ENCODE measurements around the gene TWIST2. TPM values are rescaled to one million over a fixed set of nuclear protein-coding genes. Genes with fewer than 3 reads are reported as not detected.

The TWIST2 gene
- total RNA-seq, 2 experiments from 2014 or later: not detected

GRCh38 chr2:238854699-238855229, 6.9 kb downstream of the TWIST2 start:
- H3K4me1 ChIP-seq (ENCODE audit: insufficient read depth, low read length): no peaks in the 10 kb centered on the region
- peaks cover 0 to 11% of the 10 kb centered on the region in 2 experiments for H3K9me3 ChIP-seq (ENCODE audit: control insufficient read depth in 1 of 2, insufficient read depth in 1 of 2, low read length in 2 of 2)
- Mint-ChIP-seq H3K4me1 (ENCODE audit: low read depth) (no peaks in the 10 kb centered on the region), H3K9me3 (no peaks in the 10 kb centered on the region), H3K4me3 (no peak overlapping the region), H3K36me3 (ENCODE audit: low read depth) (no peaks in the 10 kb centered on the region), H3K27ac (no peak overlapping the region), H3K27me3 (peaks cover 45% of the 10 kb centered on the region)
- TF ChIP-seq, protein P1, sequence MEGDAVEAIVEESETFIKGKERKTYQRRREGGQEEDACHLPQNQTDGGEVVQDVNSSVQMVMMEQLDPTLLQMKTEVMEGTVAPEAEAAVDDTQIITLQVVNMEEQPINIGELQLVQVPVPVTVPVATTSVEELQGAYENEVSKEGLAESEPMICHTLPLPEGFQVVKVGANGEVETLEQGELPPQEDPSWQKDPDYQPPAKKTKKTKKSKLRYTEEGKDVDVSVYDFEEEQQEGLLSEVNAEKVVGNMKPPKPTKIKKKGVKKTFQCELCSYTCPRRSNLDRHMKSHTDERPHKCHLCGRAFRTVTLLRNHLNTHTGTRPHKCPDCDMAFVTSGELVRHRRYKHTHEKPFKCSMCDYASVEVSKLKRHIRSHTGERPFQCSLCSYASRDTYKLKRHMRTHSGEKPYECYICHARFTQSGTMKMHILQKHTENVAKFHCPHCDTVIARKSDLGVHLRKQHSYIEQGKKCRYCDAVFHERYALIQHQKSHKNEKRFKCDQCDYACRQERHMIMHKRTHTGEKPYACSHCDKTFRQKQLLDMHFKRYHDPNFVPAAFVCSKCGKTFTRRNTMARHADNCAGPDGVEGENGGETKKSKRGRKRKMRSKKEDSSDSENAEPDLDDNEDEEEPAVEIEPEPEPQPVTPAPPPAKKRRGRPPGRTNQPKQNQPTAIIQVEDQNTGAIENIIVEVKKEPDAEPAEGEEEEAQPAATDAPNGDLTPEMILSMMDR (IDR thresholded peaks at IDR 0.05): no peak
- intact Hi-C loops (cut with DNase I, micrococcal nuclease): no loop called here
- H3K27ac ChIP-seq (ENCODE audit: low read depth in 1 of 2, low read length in 2 of 2): no peak overlapping the region
- no peak overlapping the region for H3K4me3 ChIP-seq (ENCODE audit: low read length)
- DNase-seq (no peak), ATAC-seq (ENCODE audit: poor library complexity) (no peak)
- ChIA-PET CTCF (no interaction called here), POLR2A (no interaction called here)
- no peaks in the 10 kb centered on the region for H3K36me3 ChIP-seq (ENCODE audit: insufficient read depth, low read length)
- peaks cover 9 to 20% of the 10 kb centered on the region in 2 experiments for H3K27me3 ChIP-seq (ENCODE audit: control insufficient read depth in 1 of 2, insufficient read depth in 2 of 2, low read length in 2 of 2)

DNA sequence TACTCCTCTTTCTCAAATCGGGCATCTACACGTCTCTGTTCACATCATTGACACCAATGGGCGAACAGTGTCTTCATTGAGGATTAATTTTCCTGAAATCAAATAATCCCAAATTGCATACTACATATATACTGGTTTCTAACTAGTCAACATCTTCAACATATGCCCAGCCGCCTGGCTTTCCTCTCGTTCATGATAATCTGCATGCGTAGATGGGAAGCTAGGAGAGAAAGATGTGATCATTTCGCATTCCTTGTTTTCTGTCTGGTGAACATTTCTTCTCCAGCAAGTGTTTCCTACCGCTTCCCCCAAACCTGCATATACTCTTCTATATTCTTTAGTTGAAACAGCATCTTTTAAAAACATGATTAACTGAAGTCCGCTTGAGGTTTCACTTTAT, 7.4 kb downstream of the TWIST2 start:
- Mint-ChIP-seq H3K4me3 (no peak overlapping the region), H3K27me3 (peaks cover 40% of the 10 kb centered on the region), H3K9me3 (no peaks in the 10 kb centered on the region), H3K27ac (no peak overlapping the region), H3K4me1 (ENCODE audit: low read depth) (no peaks in the 10 kb centered on the region), H3K36me3 (ENCODE audit: low read depth) (no peaks in the 10 kb centered on the region)
- Histone ChIP-seq H3K36me3 (ENCODE audit: insufficient read depth, low read length) (no peaks in the 10 kb centered on the region), H3K4me1 (ENCODE audit: insufficient read depth, low read length) (no peaks in the 10 kb centered on the region), H3K4me3 (ENCODE audit: low read length) (no peak overlapping the region), H3K27ac (ENCODE audit: low read depth in 1 of 2, low read length in 2 of 2) (no peak overlapping the region), H3K27me3 (ENCODE audit: control insufficient read depth in 1 of 2, insufficient read depth in 2 of 2, low read length in 2 of 2) (peaks cover 9 to 17% of the 10 kb centered on the region in 2 experiments), H3K9me3 (ENCODE audit: control insufficient read depth in 1 of 2, insufficient read depth in 1 of 2, low read length in 2 of 2) (peaks cover 0 to 11% of the 10 kb centered on the region in 2 experiments)
- ChIA-PET POLR2A (no interaction called here), CTCF (no interaction called here)
- ATAC-seq (ENCODE audit: poor library complexity): no peak
- intact Hi-C loops (cut with DNase I, micrococcal nuclease): no loop called here
- DNase-seq: no peak
- TF ChIP-seq, protein P1 (IDR thresholded peaks at IDR 0.05): no peak

DNA sequence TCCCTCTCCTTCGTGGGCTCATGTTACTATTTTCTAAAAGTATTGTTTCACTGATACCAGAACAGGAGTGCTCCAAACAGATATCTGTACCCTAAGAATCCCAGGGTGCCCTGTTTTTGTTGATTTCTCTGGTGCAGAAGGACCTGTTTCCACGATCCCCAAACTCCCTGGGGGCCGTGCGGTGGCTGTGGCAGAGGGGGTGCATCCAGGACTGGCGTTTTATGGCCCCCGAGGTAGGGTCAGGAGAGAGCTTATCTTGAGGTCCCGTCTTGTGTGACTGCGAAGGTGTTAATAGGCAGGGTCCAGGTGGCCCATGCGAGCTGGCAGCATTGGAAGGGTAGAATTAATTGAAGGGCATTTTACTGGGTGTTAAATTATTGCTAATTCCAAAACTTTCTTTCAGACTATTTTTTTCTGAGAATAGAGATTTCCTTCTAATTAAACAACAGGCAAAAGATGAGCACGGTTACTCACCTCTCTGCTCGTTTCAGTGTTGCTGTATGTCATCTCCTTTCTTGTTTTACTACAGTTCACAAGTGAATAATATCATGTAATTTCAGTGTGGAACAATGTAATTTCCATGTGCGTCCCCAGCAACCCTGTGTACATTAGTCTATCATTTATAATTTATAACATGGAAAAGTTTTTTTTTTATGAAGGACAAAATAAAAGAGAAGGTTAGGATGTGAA, 8.2 kb downstream of the TWIST2 start:
- no peaks in the 10 kb centered on the region for H3K4me1 Mint-ChIP-seq (ENCODE audit: low read depth)
- no peaks in the 10 kb centered on the region for H3K36me3 Mint-ChIP-seq (ENCODE audit: low read depth)
- no peak overlapping the region for H3K4me3 Mint-ChIP-seq
- CTCF ChIA-PET: no interaction called here
- H3K36me3 ChIP-seq (ENCODE audit: insufficient read depth, low read length): no peaks in the 10 kb centered on the region
- intact Hi-C loops (cut with DNase I, micrococcal nuclease): no loop called here
- DNase-seq (no peak), ATAC-seq (ENCODE audit: poor library complexity) (no peak)
- no peaks in the 10 kb centered on the region for H3K9me3 Mint-ChIP-seq
- H3K4me3 ChIP-seq (ENCODE audit: low read length): no peak overlapping the region
- peaks cover 9 to 16% of the 10 kb centered on the region in 2 experiments for H3K27me3 ChIP-seq (ENCODE audit: control insufficient read depth in 1 of 2, insufficient read depth in 2 of 2, low read length in 2 of 2)
- H3K27ac ChIP-seq (ENCODE audit: low read depth in 1 of 2, low read length in 2 of 2): no peak overlapping the region
- POLR2A ChIA-PET: no interaction called here
- H3K27ac Mint-ChIP-seq: no peak overlapping the region
- TF ChIP-seq, protein P1 (IDR thresholded peaks at IDR 0.05): no peak
- H3K9me3 ChIP-seq (ENCODE audit: control insufficient read depth in 1 of 2, insufficient read depth in 1 of 2, low read length in 2 of 2): peaks cover 0 to 11% of the 10 kb centered on the region in 2 experiments
- no peaks in the 10 kb centered on the region for H3K4me1 ChIP-seq (ENCODE audit: insufficient read depth, low read length)
- peaks cover 34% of the 10 kb centered on the region for H3K27me3 Mint-ChIP-seq
